Neural progenitor cell (in vitro differentiated cells): ENCODE results near the gene IRF9. TPM values are rescaled to one million over a fixed set of nuclear protein-coding genes. Genes with fewer than 3 reads are reported as not detected.

ENCODE experiments used
- DNase-seq: peaks from one replicate; pipeline ENCODE4 v3.0.0-alpha.2; 2016; ENCODE audit warnings: low spot score
- H2AFZ ChIP-seq: fragments of 200-600 bp; sonication (generic); replicated peaks from 2 replicates; pipeline ENCODE4 v1.6.1; 2016; ENCODE audit warnings: antibody characterized with exemption
- H3F3A ChIP-seq: fragments of 200-600 bp; sonication (generic); 2 replicates; pipeline ENCODE4 v1.6.1; 2016; ENCODE audit warnings: antibody characterized with exemption, low read depth
- H3K27ac ChIP-seq: fragments of 200-600 bp; sonication (generic); 2 replicates; pipeline ENCODE4 v1.5.1; 2016; ENCODE audit warnings: mild to moderate bottlenecking
- H3K27me3 ChIP-seq: fragments of 200-600 bp; sonication (generic); 2 replicates; pipeline ENCODE4 v1.6.1; 2016; ENCODE audit warnings: mild to moderate bottlenecking, moderate library complexity
- H3K36me3 ChIP-seq: fragments of 200-600 bp; sonication (generic); 2 replicates; pipeline ENCODE4 v1.5.1; 2016
- H3K4me1 ChIP-seq: fragments of 200-600 bp; sonication (generic); 2 replicates; pipeline ENCODE4 v1.6.1; 2016; ENCODE audit warnings: mixed run types
- H3K4me2 ChIP-seq: fragments of 200-600 bp; sonication (generic); 2 replicates; pipeline ENCODE4 v1.6.1; 2016
- H3K4me3 ChIP-seq: fragments of 200-600 bp; sonication (generic); 2 replicates; pipeline ENCODE4 v1.5.1; 2016
- H3K79me2 ChIP-seq: fragments of 200-600 bp; sonication (generic); 2 replicates; pipeline ENCODE4 v1.6.1; 2016; ENCODE audit warnings: low read depth
- H3K9ac ChIP-seq: fragments of 200-600 bp; sonication (generic); 2 replicates; pipeline ENCODE4 v1.6.1; 2016
- H3K9me3 ChIP-seq: fragments of 200-600 bp; sonication (generic); 2 replicates; pipeline ENCODE4 v1.5.1; 2016; ENCODE audit warnings: low read depth
- H4K20me1 ChIP-seq: fragments of 200-600 bp; sonication (generic); 2 replicates; pipeline ENCODE4 v1.6.1; 2016; ENCODE audit warnings: low read depth
- H3K27ac Mint-ChIP-seq: 3 replicates; pipeline ENCODE4 v1.8.0; 2021; ENCODE audit warnings: mixed read lengths
- H3K27me3 Mint-ChIP-seq: 2 replicates; pipeline ENCODE4 v1.8.0; 2022; ENCODE audit warnings: low read depth, mild to moderate bottlenecking, inconsistent platforms, moderate library complexity, mixed read lengths; ENCODE audit not compliant: insufficient read depth
- H3K36me3 Mint-ChIP-seq: 3 replicates; pipeline ENCODE4 v1.8.0; 2021; ENCODE audit warnings: mixed read lengths
- H3K4me1 Mint-ChIP-seq: 3 replicates; pipeline ENCODE4 v1.8.0; 2021; ENCODE audit warnings: mixed read lengths
- H3K4me3 Mint-ChIP-seq: 3 replicates; pipeline ENCODE4 v1.8.0; 2021; ENCODE audit warnings: mild to moderate bottlenecking, moderate library complexity, mixed read lengths
- H3K9me3 Mint-ChIP-seq: 3 replicates; pipeline ENCODE4 v1.8.0; 2020; ENCODE audit warnings: mixed read lengths
- EZH2 ChIP-seq: fragments of 200-600 bp; sonication (generic); IDR thresholded peaks from 2 replicates; pipeline ENCODE4 v1.6.1; 2017; ENCODE audit warnings: antibody characterized with exemption, mild to moderate bottlenecking, moderate library complexity
- EZH2phosphoT487 ChIP-seq: fragments of 200-600 bp; sonication (generic); IDR thresholded peaks from 2 replicates; pipeline ENCODE4 v1.6.1; 2017; ENCODE audit warnings: antibody characterized with exemption
- total RNA-seq: library from RNA; depleted of rRNA; stranded (reverse); fragments of >200 nt; gene quantifications from 2 replicates; pipeline ENCODE4 v1.2.3, GENCODE V29; 2015; ENCODE audit warnings: low replicate concordance
- TF ChIP-seq, protein P1 (sequence below): fragments of 200-600 bp; sonication (generic); IDR thresholded peaks from 2 replicates; pipeline ENCODE4 v1.5.1; 2017; ENCODE audit warnings: antibody characterized with exemption, mild to moderate bottlenecking

Gene IRF9
- total RNA-seq, 1 donor from 2014 or later: 9.7 TPM

DNA sequence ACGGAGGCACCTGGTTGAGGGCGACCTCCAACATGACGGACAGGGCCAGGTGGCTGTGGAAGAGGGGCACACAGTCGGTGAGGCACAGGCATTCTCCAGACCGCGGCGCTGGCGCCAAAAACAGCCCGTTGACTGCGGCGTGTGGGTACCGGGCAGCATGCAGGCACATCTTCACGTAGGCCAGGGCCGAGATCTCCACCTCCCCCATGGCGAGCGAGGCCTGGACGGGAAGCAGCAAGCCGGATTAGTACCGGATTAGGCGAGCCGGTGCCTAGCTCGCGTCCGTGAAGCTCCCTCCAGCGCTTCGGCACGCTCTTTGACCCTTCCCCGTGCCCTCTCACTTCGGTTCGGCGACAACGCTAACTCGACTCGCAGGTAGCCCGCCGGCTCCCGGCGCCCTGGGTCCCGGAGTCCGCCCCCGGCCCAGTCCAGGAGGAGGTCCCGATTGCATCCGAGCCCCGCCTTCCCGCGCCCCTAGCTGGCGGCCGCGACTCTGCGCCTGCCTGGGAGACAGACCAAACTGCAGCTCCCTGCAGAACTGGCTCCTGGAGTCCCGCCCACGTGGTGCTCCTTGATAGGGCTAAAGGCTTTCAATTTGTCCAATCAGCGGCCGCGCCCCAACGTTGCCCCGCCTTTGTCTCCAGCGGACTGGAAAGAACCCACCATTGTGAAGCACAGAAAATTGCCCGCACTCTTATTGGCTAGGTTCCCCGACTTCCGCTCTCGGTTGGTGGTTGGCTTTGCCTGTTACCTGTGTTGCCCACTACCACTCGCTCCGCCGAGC lies 19.8 kb upstream of the IRF9 start, which contains the start of gene EMC9:
Gene EMC9, minus strand, starts transcription at position 495 of the 784 bp plus-strand sequence. Its CDS starts 287 bp downstream, at position 208.
- Histone ChIP-seq H2AFZ (peak within 1 kb of the TSS; percentile 60), H3K79me2 (peaks cover 30% of the 10 kb centered on the region), H3K4me2 (peak within 1 kb of the TSS; percentile 90), H3K27me3 (peaks cover 8% of the 10 kb centered on the region), H3K27ac (peak within 1 kb of the TSS; percentile 89), H3K4me3 (peak within 1 kb of the TSS; percentile 96), H3K4me1 (peaks cover 17% of the 10 kb centered on the region), H3F3A (peaks cover 58% of the 10 kb centered on the region), H3K9ac (peak within 1 kb of the TSS; percentile 47), H4K20me1 (peaks cover 23% of the 10 kb centered on the region), H3K36me3 (no peaks in the 10 kb centered on the region), H3K9me3 (no peaks in the 10 kb centered on the region)
- Mint-ChIP-seq H3K36me3 (peaks cover 31% of the 10 kb centered on the region), H3K4me3 (peak within 1 kb of the TSS; percentile 99), H3K4me1 (peaks cover 39% of the 10 kb centered on the region), H3K9me3 (no peaks in the 10 kb centered on the region), H3K27ac (peak within 1 kb of the TSS; percentile 76), H3K27me3 (peaks cover 8% of the 10 kb centered on the region)
- TF ChIP-seq EZH2 (no peak), EZH2phosphoT487 (no peak)
- TF ChIP-seq, protein P1, sequence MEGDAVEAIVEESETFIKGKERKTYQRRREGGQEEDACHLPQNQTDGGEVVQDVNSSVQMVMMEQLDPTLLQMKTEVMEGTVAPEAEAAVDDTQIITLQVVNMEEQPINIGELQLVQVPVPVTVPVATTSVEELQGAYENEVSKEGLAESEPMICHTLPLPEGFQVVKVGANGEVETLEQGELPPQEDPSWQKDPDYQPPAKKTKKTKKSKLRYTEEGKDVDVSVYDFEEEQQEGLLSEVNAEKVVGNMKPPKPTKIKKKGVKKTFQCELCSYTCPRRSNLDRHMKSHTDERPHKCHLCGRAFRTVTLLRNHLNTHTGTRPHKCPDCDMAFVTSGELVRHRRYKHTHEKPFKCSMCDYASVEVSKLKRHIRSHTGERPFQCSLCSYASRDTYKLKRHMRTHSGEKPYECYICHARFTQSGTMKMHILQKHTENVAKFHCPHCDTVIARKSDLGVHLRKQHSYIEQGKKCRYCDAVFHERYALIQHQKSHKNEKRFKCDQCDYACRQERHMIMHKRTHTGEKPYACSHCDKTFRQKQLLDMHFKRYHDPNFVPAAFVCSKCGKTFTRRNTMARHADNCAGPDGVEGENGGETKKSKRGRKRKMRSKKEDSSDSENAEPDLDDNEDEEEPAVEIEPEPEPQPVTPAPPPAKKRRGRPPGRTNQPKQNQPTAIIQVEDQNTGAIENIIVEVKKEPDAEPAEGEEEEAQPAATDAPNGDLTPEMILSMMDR: peak; percentile 46
- DNase-seq: peak; percentile 100

DNA sequence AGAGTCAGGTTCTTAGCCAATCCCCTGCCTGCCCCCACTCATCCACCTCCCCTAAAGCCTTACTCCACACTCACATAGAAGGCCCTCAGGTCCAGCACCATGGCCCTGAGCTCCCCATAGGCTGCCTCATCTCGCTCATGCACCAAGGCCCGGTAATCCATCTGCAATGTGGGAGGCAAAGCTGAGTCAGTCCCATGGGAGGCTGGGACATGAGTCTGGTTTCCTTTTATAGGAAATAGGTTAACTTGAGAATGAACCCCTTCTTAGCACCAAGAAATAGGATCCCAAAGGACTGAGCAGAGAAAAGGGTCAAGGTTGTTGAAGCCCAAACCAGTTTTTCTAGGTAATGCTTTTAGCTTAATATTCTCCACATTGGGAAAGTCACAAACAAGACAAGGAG lies 17.6 kb upstream of the IRF9 start:
- no peak for DNase-seq
- Mint-ChIP-seq H3K4me3 (peak overlapping the region; percentile 27), H3K36me3 (peaks cover 19% of the 10 kb centered on the region), H3K27ac (peak overlapping the region; percentile 33), H3K4me1 (peaks cover 37% of the 10 kb centered on the region), H3K9me3 (no peaks in the 10 kb centered on the region), H3K27me3 (peaks cover 6% of the 10 kb centered on the region)
- Histone ChIP-seq H3F3A (peaks cover 42% of the 10 kb centered on the region), H3K27me3 (no peaks in the 10 kb centered on the region), H3K4me1 (peaks cover 17% of the 10 kb centered on the region), H3K9me3 (no peaks in the 10 kb centered on the region), H2AFZ (no peak overlapping the region), H3K27ac (no peak overlapping the region), H3K4me3 (no peak overlapping the region), H3K9ac (no peak overlapping the region), H3K4me2 (no peak overlapping the region), H3K36me3 (no peaks in the 10 kb centered on the region), H3K79me2 (peaks cover 42% of the 10 kb centered on the region), H4K20me1 (peaks cover 32% of the 10 kb centered on the region)
- TF ChIP-seq EZH2 (no peak), EZH2phosphoT487 (no peak)
- TF ChIP-seq, protein P1: no peak

DNA sequence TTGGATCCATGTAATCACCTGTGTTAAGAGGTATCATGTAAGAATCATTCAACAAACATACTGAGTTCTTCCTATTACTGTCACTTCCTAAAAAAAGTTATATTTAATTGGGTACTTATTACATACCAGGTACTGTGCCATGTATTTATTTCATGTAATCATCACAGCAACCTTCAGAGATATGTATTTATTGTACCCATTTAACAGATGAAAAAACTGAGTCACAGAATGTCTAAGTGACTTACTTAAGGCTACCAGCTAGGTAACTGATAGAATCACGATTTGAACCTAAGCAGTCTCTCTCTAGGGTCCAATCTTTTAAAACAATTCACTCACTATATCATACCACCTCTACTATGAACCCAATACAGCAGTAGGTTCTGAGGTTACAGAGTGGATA lies 16.6 kb upstream of the IRF9 start:
- Histone ChIP-seq H3K36me3 (no peaks in the 10 kb centered on the region), H3K9ac (no peak overlapping the region), H3K9me3 (no peaks in the 10 kb centered on the region), H3K4me3 (no peak overlapping the region), H3K27ac (no peak overlapping the region), H3K4me2 (no peak overlapping the region), H3F3A (peaks cover 33% of the 10 kb centered on the region), H3K4me1 (peaks cover 17% of the 10 kb centered on the region), H3K27me3 (no peaks in the 10 kb centered on the region), H3K79me2 (peaks cover 46% of the 10 kb centered on the region), H4K20me1 (peaks cover 27% of the 10 kb centered on the region), H2AFZ (no peak overlapping the region)
- Mint-ChIP-seq H3K27ac (no peak overlapping the region), H3K9me3 (no peaks in the 10 kb centered on the region), H3K27me3 (peaks cover 6% of the 10 kb centered on the region), H3K36me3 (peaks cover 9% of the 10 kb centered on the region), H3K4me1 (peaks cover 33% of the 10 kb centered on the region), H3K4me3 (peak overlapping the region; percentile 18)
- DNase-seq: no peak
- no peak for TF ChIP-seq EZH2phosphoT487

DNA sequence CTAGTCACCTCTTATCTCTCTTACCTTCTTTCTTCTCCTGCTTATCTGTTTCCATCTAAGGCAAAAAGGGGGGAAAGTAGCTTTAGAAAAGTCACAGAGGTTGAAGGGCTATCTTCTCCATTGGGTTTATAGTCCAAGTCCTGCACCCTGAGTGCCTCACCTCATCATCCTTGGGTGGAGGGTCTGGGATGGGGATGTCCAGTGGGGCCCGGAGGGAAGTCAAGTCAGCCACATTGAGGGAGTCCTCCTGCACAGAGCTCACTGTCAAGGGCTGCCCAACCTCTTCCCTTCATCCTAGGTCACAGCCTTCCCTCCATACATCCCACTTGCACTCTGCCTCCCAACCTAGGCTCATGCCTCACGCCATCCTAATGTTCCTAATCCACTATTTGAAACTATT lies 15.8 kb upstream of the IRF9 start:
- H3K9ac ChIP-seq: no peak overlapping the region

More for the DNA sequence above, 15.8 kb upstream of the IRF9 start:
- Histone ChIP-seq H3K4me3 (no peak overlapping the region), H3K27me3 (no peaks in the 10 kb centered on the region), H3K4me2 (peak overlapping the region; percentile 100), H3K79me2 (peaks cover 41% of the 10 kb centered on the region), H3F3A (peaks cover 28% of the 10 kb centered on the region), H3K36me3 (no peaks in the 10 kb centered on the region), H3K9me3 (no peaks in the 10 kb centered on the region), H2AFZ (no peak overlapping the region), H3K27ac (no peak overlapping the region), H3K4me1 (peaks cover 10% of the 10 kb centered on the region), H4K20me1 (peaks cover 20% of the 10 kb centered on the region)
- TF ChIP-seq EZH2 (no peak), EZH2phosphoT487 (no peak)
- TF ChIP-seq, protein P1: no peak
- peaks cover 6% of the 10 kb centered on the region for H3K27me3 Mint-ChIP-seq
- DNase-seq: no peak
- peaks cover 7% of the 10 kb centered on the region for H3K36me3 Mint-ChIP-seq
- H3K27ac Mint-ChIP-seq: no peak overlapping the region
- H3K9me3 Mint-ChIP-seq: no peaks in the 10 kb centered on the region
- peaks cover 28% of the 10 kb centered on the region for H3K4me1 Mint-ChIP-seq
- H3K4me3 Mint-ChIP-seq: peak overlapping the region; percentile 99
